ENCODE measurements around the gene ADAM23. TPM values are rescaled to one million over a fixed set of nuclear protein-coding genes. Genes with fewer than 3 reads are reported as not detected.

The ADAM23 gene
- total RNA-seq, 1 donor from 2014 or later: 0.92 TPM

DNA sequence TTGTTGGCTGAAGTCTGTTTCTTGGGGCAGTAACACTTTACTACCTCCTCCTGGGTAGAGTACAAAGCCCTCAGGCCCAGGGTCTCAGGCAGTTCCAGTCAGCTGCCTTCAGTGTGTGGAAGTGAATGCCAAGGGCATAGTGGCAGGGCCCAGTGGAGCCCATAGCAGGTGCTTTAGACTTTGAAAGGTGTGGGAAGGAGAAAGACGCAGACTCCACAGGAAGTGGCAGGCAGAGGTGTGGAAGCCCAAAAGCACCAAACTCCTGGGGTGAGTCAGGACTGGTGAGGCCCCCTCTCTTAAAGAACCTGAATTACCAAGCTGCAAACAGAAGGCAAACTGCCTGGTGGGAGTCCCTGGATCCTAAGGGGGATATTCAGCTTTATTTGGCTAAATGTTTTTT lies 45.3 kb downstream of the ADAM23 start:
- DNase-seq (ENCODE audit: low read depth): no peak
- no peak overlapping the region for H3K4me3 ChIP-seq (ENCODE audit: low read depth, low read length)
- TF ChIP-seq, protein P1, sequence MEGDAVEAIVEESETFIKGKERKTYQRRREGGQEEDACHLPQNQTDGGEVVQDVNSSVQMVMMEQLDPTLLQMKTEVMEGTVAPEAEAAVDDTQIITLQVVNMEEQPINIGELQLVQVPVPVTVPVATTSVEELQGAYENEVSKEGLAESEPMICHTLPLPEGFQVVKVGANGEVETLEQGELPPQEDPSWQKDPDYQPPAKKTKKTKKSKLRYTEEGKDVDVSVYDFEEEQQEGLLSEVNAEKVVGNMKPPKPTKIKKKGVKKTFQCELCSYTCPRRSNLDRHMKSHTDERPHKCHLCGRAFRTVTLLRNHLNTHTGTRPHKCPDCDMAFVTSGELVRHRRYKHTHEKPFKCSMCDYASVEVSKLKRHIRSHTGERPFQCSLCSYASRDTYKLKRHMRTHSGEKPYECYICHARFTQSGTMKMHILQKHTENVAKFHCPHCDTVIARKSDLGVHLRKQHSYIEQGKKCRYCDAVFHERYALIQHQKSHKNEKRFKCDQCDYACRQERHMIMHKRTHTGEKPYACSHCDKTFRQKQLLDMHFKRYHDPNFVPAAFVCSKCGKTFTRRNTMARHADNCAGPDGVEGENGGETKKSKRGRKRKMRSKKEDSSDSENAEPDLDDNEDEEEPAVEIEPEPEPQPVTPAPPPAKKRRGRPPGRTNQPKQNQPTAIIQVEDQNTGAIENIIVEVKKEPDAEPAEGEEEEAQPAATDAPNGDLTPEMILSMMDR (conservative IDR thresholded peaks at IDR 0.05; ENCODE audit: low read depth, low read length): no peak

DNA sequence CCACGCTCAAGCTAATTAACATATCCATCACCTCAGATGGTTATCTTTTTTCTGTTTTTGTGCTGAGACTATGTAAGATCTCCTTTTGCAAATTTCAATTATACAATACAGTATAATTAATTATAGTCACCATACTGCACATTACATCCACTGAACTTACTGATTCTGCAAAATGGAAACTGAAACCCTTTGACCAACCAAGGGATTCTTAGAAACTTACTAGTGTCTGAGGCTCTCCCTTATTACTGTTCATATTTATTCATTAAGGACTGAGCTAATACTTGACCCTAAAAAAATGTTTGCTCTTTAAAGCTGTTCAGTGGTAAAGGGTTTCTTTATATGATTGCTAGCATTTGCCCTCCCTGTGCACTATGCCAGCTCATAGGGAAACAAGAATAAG lies 50.7 kb downstream of the ADAM23 start:
- H3K4me3 ChIP-seq (ENCODE audit: low read depth, low read length): no peak overlapping the region
- no peak for DNase-seq (ENCODE audit: low read depth)
- TF ChIP-seq, protein P1 (conservative IDR thresholded peaks at IDR 0.05; ENCODE audit: low read depth, low read length): no peak

DNA sequence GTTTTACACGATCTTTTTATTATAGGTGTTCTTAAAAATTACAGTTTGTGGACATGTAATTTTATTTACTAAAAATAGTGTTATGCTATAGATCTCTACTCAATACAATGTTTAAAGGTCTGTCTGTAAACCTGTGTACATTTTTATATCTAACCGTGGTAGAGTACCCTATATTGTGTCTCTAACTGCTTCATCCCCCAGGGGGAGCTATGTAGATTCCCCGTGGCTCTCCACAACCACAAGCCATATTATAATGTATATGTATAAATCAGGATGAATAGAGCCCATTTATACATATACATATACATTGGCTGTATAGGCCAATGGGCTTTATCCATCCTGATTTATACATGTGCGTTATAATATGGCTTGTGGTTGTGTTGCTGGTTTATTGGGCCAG lies 59.4 kb downstream of the ADAM23 start:
- TF ChIP-seq, protein P1 (conservative IDR thresholded peaks at IDR 0.05; ENCODE audit: low read depth, low read length): no peak

DNA sequence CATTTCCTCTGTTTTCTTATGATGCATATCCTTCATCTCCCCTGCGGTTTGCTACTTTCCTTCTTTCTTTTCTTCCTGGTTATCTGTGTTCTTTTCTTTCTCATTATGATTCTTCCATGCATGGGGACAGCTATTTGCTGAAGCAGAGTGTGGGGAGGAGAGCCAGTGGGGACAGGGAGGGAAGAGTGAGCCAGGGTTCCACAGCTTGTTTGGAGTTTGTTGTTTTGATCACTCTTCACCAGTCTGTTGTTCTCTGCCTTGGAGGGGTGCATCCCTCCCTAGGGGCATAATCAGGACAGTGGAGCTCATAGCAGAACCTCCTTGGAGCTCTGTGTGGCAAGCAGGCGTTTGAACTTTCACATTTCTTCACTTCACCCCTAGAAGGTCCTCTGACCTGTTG lies 68.0 kb downstream of the ADAM23 start:
- DNase-seq (ENCODE audit: low read depth): no peak
- TF ChIP-seq, protein P1 (conservative IDR thresholded peaks at IDR 0.05; ENCODE audit: low read depth, low read length): no peak
- no peak overlapping the region for H3K4me3 ChIP-seq (ENCODE audit: low read depth, low read length)

More for the DNA sequence above, 59.4 kb downstream of the ADAM23 start:
- no peak for DNase-seq (ENCODE audit: low read depth)
- no peak overlapping the region for H3K4me3 ChIP-seq (ENCODE audit: low read depth, low read length)

DNA sequence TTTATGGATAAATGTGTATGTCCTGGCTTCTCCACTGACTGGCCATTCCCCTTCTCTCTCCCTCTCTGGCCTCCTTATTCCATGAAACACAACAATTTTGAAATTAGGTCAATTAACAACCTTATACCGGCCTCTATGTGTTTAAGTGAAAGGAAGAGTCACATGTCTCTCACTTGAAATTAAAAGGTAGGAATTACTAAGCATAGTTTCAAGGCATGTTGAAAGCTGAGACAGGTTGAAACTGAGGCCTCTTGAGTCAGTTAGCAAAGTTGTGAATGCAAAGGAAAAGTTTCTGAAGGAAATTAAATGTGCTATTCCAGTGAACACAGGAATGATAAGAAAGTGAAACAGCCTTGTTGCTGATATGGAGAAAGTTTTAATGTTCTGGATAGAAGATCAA lies 69.7 kb downstream of the ADAM23 start:
- TF ChIP-seq, protein P1 (conservative IDR thresholded peaks at IDR 0.05; ENCODE audit: low read depth, low read length): no peak
- no peak overlapping the region for H3K4me3 ChIP-seq (ENCODE audit: low read depth, low read length)
- DNase-seq (ENCODE audit: low read depth): no peak

DNA sequence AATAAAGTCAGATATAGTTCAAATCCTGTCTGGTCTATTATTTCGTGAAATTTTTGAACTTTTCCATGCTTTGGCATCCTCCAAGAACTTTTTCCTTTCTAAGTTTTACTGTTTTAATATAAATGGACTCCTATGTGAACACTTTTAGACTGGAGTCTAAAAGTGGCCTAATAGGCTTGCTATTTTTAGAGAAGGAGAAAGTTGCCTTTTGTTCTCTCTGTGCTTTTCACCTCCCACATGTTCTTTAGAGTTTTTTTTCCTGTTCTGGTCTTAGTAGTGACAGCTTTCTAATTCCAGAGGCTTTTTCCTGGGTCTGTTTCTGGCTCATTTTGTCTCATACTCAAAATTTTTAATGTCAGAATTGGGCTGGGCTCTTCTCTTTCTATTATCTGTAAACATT lies 72.2 kb downstream of the ADAM23 start:
- TF ChIP-seq, protein P1 (conservative IDR thresholded peaks at IDR 0.05; ENCODE audit: low read depth, low read length): no peak
- no peak for DNase-seq (ENCODE audit: low read depth)
- H3K4me3 ChIP-seq (ENCODE audit: low read depth, low read length): no peak overlapping the region

DNA sequence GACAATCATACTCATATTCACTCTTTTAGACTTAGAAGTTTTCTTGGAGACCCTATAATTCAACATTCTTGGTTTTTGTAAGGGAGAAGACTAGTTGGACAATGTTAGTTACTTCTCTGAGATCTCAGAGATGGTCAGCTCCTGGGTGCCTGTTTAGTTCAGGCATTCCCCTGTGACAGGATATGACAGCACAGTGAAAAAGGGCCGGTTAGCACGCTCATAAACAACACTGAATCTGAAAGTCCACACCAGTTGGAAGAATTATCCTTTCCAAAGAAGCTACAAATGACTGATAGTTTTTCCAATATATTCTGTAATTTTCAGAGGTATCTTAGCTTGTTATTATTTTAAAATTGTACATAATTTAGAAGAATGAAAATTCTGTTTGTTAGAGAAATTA lies 75.7 kb downstream of the ADAM23 start:
- TF ChIP-seq, protein P1 (conservative IDR thresholded peaks at IDR 0.05; ENCODE audit: low read depth, low read length): no peak
- no peak for DNase-seq (ENCODE audit: low read depth)
- no peak overlapping the region for H3K4me3 ChIP-seq (ENCODE audit: low read depth, low read length)
